GM18519 (cell line): ENCODE data around the gene AIF1L.
"Not testable (repeated sequence)": the region's sequence is repeated elsewhere in the genome, so short reads cannot be mapped to it uniquely, and the experiment has no call there.

Experiments used
- ATAC-seq: cut with Tn5 transposase; IDR thresholded peaks from one replicate; pipeline ENCODE4 v1.9.1; 2021; ENCODE audit warnings: mild to moderate bottlenecking, moderate library complexity; ENCODE audit not compliant: unreplicated experiment, low FRiP score

Gene AIF1L

GRCh38 chr9:131158673-131159072 is 62.3 kb downstream of the AIF1L start:
- not testable (repeated sequence) for ATAC-seq

- no peak for ATAC-seq
Observed at GRCh38 chr9:131160416-131161112, 64.2 kb downstream of the AIF1L start.

- ATAC-seq: no peak
Observed at GRCh38 chr9:131161585-131161984, 65.3 kb downstream of the AIF1L start.

GRCh38 chr9:131162886-131163285 is 66.6 kb downstream of the AIF1L start:
- ATAC-seq: no peak

GRCh38 chr9:131165523-131165922 is 69.2 kb downstream of the AIF1L start:
- ATAC-seq: no peak

- no peak for ATAC-seq
Observed at GRCh38 chr9:131167146-131167692, 70.9 kb downstream of the AIF1L start.

- ATAC-seq: no peak
Observed at GRCh38 chr9:131167936-131168335, 71.6 kb downstream of the AIF1L start.

- no peak for ATAC-seq
Observed at GRCh38 chr9:131169563-131170240, 73.4 kb downstream of the AIF1L start.
